Measurements from ENCODE around the gene NOD1. TPM values are rescaled to one million over a fixed set of nuclear protein-coding genes. Genes with fewer than 3 reads are reported as not detected.

The NOD1 gene
- total and polyA plus RNA-seq, 3 donors from 2014 or later = 4.6 to 12.9 (median 11.9) TPM

- intact Hi-C loops (cut with DNase I; ENCODE audit: low total_unique reads) = no loop called here
- TF ChIP-seq POLR2A (IDR thresholded peaks at IDR 0.05) (no peak), CTCF (IDR thresholded peaks at IDR 0.05) (no peak)
- DNase-seq = no peak
- Histone ChIP-seq H3K27me3 (no peaks in the 10 kb centered on the region), H3K36me3 (ENCODE audit: low read depth, missing control alignments) (no peaks in the 10 kb centered on the region), H3K4me1 (peaks cover 17% of the 10 kb centered on the region), H3K4me3 (no peak overlapping the region), H3K27ac (no peak overlapping the region), H3K9me3 (no peaks in the 10 kb centered on the region)
- 83 to 92% methylated on average over 10 of the region's 10 CpGs for WGBS, 2 donors
Measured at GRCh38 chr7:30476459-30477145, 2.0 kb downstream of the NOD1 start.

- H3K4me1 ChIP-seq = peaks cover 27% of the 10 kb centered on the region
- DNase-seq = no peak
- H3K27me3 ChIP-seq = no peaks in the 10 kb centered on the region
- H3K9me3 ChIP-seq = no peaks in the 10 kb centered on the region
- no peak overlapping the region for H3K27ac ChIP-seq
- intact Hi-C loops (cut with DNase I; ENCODE audit: low total_unique reads) = no loop called here
- H3K4me3 ChIP-seq = no peak overlapping the region
- 85 to 89% methylated on average over 6 of the region's 6 CpGs for WGBS, 2 donors
- no peaks in the 10 kb centered on the region for H3K36me3 ChIP-seq (ENCODE audit: low read depth, missing control alignments)
- TF ChIP-seq POLR2A (IDR thresholded peaks at IDR 0.05) = no peak
- TF ChIP-seq CTCF (IDR thresholded peaks at IDR 0.05) = no peak
Measured at GRCh38 chr7:30475580-30475979, 3.0 kb downstream of the NOD1 start.

- Histone ChIP-seq H3K27me3 (no peaks in the 10 kb centered on the region), H3K9me3 (no peaks in the 10 kb centered on the region), H3K27ac (no peak overlapping the region), H3K4me1 (peaks cover 34% of the 10 kb centered on the region), H3K4me3 (no peak overlapping the region), H3K36me3 (ENCODE audit: low read depth, missing control alignments) (no peaks in the 10 kb centered on the region)
- WGBS, 2 donors = 52 to 55% methylated on average over 2 of the region's 2 CpGs
- DNase-seq = no peak
- TF ChIP-seq POLR2A (IDR thresholded peaks at IDR 0.05) (no peak), CTCF (IDR thresholded peaks at IDR 0.05) (no peak)
- intact Hi-C loops (cut with DNase I; ENCODE audit: low total_unique reads) = no loop called here
Measured at GRCh38 chr7:30474893-30475292, 3.7 kb downstream of the NOD1 start.

GRCh38 chr7:30474485-30474884 lies 4.1 kb downstream of the NOD1 start:
- no peak overlapping the region for H3K4me3 ChIP-seq
- intact Hi-C loops (cut with DNase I; ENCODE audit: low total_unique reads) = no loop called here
- no peak for TF ChIP-seq CTCF (IDR thresholded peaks at IDR 0.05)
- TF ChIP-seq POLR2A (IDR thresholded peaks at IDR 0.05) = no peak
- no peaks in the 10 kb centered on the region for H3K9me3 ChIP-seq
- no peaks in the 10 kb centered on the region for H3K36me3 ChIP-seq (ENCODE audit: low read depth, missing control alignments)
- H3K27me3 ChIP-seq = no peaks in the 10 kb centered on the region
- no peak for DNase-seq
- H3K27ac ChIP-seq = no peak overlapping the region
- H3K4me1 ChIP-seq = peaks cover 38% of the 10 kb centered on the region
- 96% methylated on average over 10 of the region's 10 CpGs for WGBS, 2 donors

- Histone ChIP-seq H3K27me3 (no peaks in the 10 kb centered on the region), H3K9me3 (no peaks in the 10 kb centered on the region), H3K4me3 (no peak overlapping the region), H3K4me1 (peaks cover 43% of the 10 kb centered on the region), H3K36me3 (ENCODE audit: low read depth, missing control alignments) (no peaks in the 10 kb centered on the region), H3K27ac (no peak overlapping the region)
- TF ChIP-seq CTCF (IDR thresholded peaks at IDR 0.05) (no peak), POLR2A (IDR thresholded peaks at IDR 0.05) (no peak)
- 80 to 94% methylated on average over 1 of the region's 1 CpG for WGBS, 2 donors
- intact Hi-C loops (cut with DNase I; ENCODE audit: low total_unique reads) = no loop called here
- DNase-seq = no peak
Measured at GRCh38 chr7:30473903-30474302, 4.7 kb downstream of the NOD1 start.
